GM18907 (cell line): ENCODE data around the gene PDK1.
A peak's percentile ranks its signal among the peaks of the same experiment; 100 is the strongest.
"Not testable (repeated sequence)": the region's sequence is repeated elsewhere in the genome, so short reads cannot be mapped to it uniquely, and the experiment has no call there.

Source experiments
- ATAC-seq: cut with Tn5 transposase; IDR thresholded peaks from one replicate; pipeline ENCODE4 v1.9.1; 2021; ENCODE audit warnings: mild to moderate bottlenecking, moderate library complexity; ENCODE audit not compliant: unreplicated experiment

Gene PDK1

GRCh38 chr2:172555522-172556283 is at the start of gene PDK1:
PDK1 (plus strand) TSS chr2:172556090; CDS start chr2:172556151, 61 bp downstream.
- ATAC-seq, result peak; percentile 92

GRCh38 chr2:172507199-172507598 is 48.7 kb upstream of the PDK1 start:
- no peak for ATAC-seq

DNA sequence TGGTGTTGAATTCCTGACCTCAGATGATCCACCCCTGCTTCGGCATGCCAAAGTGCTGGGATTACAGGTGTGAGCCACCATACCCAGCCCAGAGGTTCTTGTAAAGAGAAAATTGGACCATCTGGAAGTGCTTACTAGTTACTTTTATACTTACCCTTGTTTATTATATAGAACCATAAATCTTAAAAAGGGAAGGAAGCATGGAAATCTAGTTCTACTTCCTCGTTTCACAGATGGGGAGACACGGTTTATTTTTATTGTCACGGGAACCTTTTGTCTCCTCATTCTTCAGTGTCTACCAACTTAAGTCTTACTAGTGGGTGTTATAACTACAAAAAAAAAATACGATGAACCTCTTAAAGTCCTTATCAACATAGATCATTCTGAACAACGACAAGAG is 45.8 kb upstream of the PDK1 start:
- ATAC-seq, result no peak

DNA sequence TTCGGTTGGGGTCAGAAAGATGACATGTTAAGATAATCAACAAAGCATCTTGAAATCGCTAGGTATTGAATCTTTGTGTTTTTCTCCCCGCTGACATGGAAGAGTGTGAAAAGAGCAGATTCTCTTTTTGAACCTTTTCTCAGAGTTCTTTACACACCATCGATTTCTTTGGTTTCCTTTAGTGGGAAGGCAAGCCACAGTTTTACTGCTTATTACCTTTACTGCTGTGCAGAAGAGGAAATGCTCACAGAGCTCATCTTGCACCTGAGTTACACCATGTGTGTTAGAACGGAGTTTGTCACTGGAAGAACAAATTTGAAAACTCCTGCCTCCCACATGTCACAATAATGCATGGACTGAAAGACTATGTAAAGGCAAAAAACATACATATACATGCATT is 45.3 kb upstream of the PDK1 start:
- no peak for ATAC-seq

GRCh38 chr2:172512810-172513523 is 42.9 kb upstream of the PDK1 start:
- ATAC-seq, result no peak

- ATAC-seq, result no peak
Measured at GRCh38 chr2:172513524-172513900, 42.4 kb upstream of the PDK1 start.

GRCh38 chr2:172513935-172514586 is 41.8 kb upstream of the PDK1 start:
- ATAC-seq, result no peak

GRCh38 chr2:172516299-172516698 is 39.6 kb upstream of the PDK1 start:
- no peak for ATAC-seq

DNA sequence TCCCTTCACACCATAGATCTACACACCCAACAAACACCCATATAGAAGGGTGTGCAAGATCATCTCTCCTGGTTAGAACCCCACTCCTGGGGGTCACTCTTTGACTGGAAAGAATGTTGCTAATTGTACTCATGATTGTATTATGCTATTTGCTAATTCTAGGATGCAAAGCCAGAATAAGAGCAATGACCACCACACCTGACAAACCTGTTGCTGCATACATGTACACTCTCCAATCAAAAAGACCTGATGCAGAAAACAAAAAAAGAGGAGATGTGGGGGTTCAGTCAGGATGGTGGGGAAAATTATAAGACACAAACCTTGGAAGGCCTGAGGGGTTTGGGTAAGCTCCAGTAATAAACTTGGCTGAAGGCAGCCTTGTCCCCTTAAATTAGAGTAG is 36.9 kb upstream of the PDK1 start:
- no peak for ATAC-seq

DNA sequence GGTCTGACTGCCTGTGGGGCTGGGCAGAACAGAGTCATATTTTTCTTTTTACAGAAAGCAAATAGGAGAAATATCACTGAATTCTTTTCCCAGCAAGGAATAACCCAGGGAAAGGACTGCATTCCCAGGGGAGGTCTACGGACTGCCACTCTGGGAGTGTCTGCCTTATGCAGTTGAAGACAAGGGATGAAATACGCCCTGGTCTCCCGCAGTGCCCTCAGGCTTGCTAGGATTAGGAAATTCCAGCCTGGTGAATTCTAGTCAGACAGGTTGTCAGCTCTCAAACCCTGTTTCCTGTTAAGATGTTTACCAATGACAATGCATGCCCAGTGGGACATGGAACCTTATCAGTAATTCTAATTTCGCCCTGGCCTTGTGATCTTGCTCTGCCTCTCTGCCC is 30.3 kb upstream of the PDK1 start:
- ATAC-seq, result no peak

DNA sequence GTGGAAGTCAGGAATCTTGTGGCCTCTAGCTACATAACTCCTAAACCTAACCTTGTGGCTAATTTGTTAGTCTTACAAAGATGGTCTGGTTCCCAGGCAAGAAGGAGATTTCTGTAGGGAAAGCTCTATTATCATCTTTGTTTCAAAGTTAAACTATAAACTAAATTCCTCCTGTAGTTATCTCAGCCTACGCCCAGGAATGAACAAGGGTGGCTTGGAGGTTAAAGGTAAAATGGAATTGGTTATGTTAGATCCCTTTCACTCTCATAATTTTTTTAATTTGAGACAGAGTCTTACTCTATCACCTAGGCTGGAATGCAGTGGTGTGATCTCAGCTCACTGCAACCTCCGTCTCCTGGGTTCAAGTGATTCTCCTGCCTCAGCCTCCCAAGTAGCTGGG is 24.6 kb upstream of the PDK1 start:
- no peak for ATAC-seq

- ATAC-seq, result not testable (repeated sequence)
Measured at GRCh38 chr2:172532461-172532860, 23.4 kb upstream of the PDK1 start.

DNA sequence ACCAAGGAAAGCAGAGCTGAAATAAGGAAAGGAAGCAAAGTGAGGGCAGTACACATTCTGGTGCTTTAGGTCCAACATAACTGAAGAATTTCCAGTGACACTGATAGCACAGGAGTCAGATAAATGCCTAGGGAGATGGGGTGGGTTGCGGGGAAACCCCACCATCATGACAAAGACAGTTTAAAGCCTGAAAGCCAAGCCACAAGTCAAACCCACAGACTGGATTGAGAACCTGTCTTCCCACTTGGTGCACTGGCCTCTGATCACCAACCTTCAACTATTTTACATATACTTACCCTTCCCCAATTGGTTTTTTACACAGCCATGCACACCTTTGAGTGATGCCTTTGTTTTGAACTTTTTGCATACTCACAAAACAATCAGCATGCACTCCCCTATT is 22.2 kb upstream of the PDK1 start:
- ATAC-seq, result no peak

DNA sequence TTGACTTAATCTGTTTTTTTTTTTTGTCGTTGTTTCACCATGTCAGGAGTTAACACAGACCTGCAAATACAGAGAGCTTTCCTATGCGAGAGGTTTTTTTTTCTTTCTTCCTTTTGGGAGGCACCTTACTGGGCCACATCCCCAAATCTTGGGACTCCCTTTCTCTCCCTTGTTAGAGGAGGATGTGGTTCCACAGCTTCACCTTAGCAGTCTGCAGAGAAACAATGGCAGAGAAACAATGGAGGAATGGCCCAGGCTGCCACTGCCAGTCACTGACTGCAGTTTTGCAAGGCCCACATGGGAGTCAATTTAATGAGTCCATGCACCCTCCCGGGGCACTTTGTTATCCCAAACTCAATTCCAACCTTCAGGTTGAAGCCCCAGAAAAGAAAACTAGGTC is 20.8 kb upstream of the PDK1 start:
- ATAC-seq, result no peak

DNA sequence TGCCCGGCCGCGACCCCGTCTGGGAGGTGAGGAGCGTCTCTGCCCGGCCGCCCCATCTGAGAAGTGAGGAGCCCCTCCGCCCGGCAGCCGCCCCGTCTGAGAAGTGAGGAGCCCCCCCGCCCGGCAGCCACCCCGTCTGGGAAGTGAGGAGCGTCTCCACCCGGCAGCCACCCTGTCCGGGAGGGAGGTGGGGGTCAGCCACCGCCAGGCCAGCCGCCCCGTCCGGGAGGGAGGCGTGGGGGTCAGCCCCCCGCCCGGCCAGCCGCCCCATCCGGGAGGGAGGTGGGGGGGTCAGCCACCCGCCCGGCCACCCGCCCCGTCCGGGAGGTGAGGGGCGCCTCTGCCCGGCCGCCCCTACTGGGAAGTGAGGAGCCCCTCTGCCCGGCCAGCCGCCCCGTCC is 18.0 kb upstream of the PDK1 start:
- ATAC-seq, result not testable (repeated sequence)

GRCh38 chr2:172539767-172540166 is 16.1 kb upstream of the PDK1 start:
- no peak for ATAC-seq

DNA sequence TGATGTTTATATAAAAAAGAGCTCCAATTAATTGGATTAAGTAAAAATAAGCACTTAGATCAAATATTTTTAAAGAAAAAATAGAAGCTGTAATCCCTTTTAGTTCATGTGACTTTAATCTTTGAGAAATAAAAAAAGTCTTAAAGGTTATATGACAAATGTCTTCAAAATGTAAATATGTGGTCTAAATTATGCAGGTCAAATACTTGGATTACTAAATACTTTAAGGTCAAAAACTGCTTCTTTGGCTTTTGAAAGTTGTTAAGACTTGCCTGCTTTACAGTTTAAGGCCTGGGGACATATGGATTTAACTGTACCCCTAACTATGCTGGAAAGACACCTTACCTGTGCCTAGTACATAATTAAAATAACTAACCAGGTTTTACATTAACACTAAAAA is 15.5 kb upstream of the PDK1 start:
- no peak for ATAC-seq

GRCh38 chr2:172545408-172546075 is 10.3 kb upstream of the PDK1 start:
- ATAC-seq, result no peak

DNA sequence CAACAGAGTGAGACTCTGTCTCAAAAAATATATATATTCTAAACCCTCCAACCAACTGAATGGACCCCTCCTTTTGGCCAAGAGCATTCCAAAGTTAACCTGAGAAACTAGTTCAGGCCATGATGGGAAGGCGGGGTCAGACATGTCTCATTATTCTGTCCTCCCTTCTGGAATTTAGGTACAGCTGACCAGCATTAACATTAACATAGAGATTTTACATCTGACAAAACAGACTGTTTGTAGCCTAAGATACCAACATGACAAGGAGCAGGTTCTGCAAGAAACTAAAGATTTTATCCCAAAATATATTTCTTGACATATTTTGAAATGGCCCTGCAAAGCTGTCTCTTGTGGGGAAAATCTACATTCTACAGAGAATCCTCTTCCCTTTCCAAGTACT is 6.8 kb upstream of the PDK1 start:
- ATAC-seq, result no peak

- ATAC-seq, result not testable (repeated sequence)
Measured at GRCh38 chr2:172549802-172550201, 6.1 kb upstream of the PDK1 start.

DNA sequence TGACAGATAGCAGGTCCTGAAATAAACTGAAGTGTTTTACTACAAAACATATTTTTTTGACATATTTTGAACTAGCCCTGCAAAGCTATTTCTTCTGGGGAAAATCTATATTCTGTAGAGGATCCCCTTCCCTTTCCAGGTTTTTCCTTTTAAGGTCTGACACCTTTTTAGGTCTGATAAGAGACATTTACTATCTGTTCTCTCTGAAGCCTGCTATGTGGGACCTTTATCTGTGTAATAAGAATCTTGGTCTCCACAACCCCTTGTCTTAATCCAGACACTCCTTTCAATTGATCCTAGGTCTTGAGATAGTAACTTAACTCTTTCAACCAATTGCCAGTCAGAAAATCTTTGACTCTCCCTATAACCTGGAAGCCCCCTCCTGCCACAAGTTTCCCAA is 5.5 kb upstream of the PDK1 start:
- no peak for ATAC-seq
